IPS DF 4.7 (cell line): ENCODE measurements around the gene TRAF3IP3.

Source experiments
- DNase-seq: peaks from one replicate; pipeline ENCODE4 v3.0.0-alpha.2; 2013; ENCODE audit warnings: low spot score; ENCODE audit errors: extremely low read depth

Gene TRAF3IP3

GRCh38 chr1:209825591-209826434 lies 70.0 kb downstream of the TRAF3IP3 start:
- no peak for DNase-seq

DNA sequence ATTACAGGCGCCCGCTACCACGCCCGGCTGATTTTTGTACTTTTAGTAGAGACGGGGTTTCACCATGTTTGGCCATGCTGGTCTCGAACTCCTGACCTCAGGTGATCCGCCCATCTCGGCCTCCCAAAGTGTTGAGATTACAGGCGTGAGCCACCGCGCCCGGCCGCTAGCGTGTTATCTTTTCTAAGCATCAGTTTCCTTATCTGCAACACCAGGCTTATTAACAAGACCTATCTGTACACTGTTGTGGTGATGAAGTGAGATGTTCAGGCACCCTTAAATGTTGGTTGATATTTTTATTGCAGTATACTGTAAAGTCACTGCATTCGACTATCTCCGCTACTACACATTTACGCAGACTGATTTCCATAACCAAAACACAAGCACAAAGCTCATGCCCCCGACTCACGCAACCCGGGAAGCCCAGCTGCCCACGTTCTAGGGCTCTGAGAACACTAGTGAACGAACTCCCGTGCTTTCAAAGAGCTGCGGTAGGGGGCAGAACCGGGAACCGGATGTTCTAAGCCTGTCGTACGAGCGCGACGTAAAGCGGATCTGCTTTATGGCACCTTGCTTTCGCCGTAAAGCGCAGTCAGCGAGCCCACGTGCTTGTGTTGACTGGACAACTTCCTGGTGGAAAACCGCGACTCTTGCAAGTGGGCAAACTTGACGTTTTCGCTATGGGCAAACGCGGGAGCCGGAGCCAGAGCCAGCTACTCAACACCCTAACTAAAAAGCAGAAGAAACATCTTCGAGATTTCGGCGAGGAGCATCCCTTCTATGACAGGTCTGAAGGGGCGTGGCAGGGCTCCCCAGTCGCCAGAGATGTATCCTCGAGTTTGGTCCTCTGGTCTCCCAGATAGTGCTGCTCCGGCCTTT lies 71.8 kb downstream of the TRAF3IP3 start, which contains the start of gene UTP25:
Gene UTP25, plus strand, starts transcription at position 589 of the 879 bp plus-strand sequence. Its CDS starts 92 bp downstream, at position 681.
- peak; percentile 94 for DNase-seq

DNA sequence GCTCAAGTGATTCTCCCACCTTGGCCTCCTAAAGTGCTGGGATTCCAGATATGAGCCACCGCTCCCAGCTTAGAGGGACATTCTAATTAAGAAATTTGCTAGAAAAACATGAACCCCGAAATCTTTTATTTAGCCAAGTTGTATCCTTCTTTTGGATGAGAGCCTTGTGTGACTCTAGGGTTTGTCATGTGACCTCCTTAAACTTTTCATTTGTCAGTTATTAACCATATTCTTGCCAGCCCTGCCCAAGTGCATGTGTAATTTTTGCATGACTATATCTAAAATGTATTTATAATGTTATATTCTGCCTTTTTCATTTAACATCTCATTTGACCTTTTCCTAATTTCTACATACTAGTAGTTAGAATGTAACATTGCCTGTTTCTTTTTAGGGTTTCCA lies 73.9 kb downstream of the TRAF3IP3 start:
- DNase-seq = no peak

- DNase-seq = no peak
Observed at GRCh38 chr1:209830722-209831121, 74.9 kb downstream of the TRAF3IP3 start.

- no peak for DNase-seq
Observed at GRCh38 chr1:209831615-209832014, 75.8 kb downstream of the TRAF3IP3 start.
